Fibroblast of lung (primary cell): ENCODE data around the gene TCTN3. TPM values are rescaled to one million over a fixed set of nuclear protein-coding genes. Genes with fewer than 3 reads are reported as not detected.

Experiments used
- DNase-seq, 2 donors: peaks; one replicate each; pipeline versions ENCODE4 v3.0.0 to v3.0.0-alpha.2; 2010; ENCODE audit warnings: low read depth in 2 of 2
- H2AFZ ChIP-seq: 2 replicates; pipeline ENCODE4 v1.5.1; 2012; ENCODE audit warnings: low read length, control low read depth, inconsistent platforms
- H3K27ac ChIP-seq: 2 replicates; pipeline ENCODE4 v1.5.1; 2011; ENCODE audit warnings: low read length, control low read depth; ENCODE audit not compliant: insufficient read depth
- H3K27me3 ChIP-seq: 2 replicates; pipeline ENCODE4 v1.5.1; 2011; ENCODE audit warnings: mild to moderate bottlenecking, low read length; ENCODE audit not compliant: control insufficient read depth, insufficient read depth
- H3K36me3 ChIP-seq: 2 replicates; pipeline ENCODE4 v1.5.1; 2011; ENCODE audit warnings: low read length; ENCODE audit not compliant: control insufficient read depth, insufficient read depth
- H3K4me1 ChIP-seq: 2 replicates; pipeline ENCODE4 v1.5.1; 2011; ENCODE audit warnings: low read length; ENCODE audit not compliant: control insufficient read depth, insufficient read depth; ENCODE audit errors: extremely low read depth
- H3K4me2 ChIP-seq: 2 replicates; pipeline ENCODE4 v1.5.1; 2011; ENCODE audit warnings: low read length, control low read depth; ENCODE audit not compliant: insufficient read depth; ENCODE audit errors: extremely low read depth
- H3K4me3 ChIP-seq, 4 experiments: fragments of 200-600 bp in 1 of 4; sonication (generic) in 1 of 4; replicated peaks in 1 of 4; 2 replicates each; pipeline ENCODE4 v1.5.1; 2011 to 2016; ENCODE audit warnings: low read length in 4 of 4, low read depth in 3 of 4, mild to moderate bottlenecking in 3 of 4, control low read depth in 2 of 4, inconsistent platforms in 1 of 4, mixed read lengths in 1 of 4; ENCODE audit not compliant: insufficient read depth in 1 of 4; ENCODE audit errors: control extremely low read depth in 1 of 4
- H3K79me2 ChIP-seq: 2 replicates; pipeline ENCODE4 v1.5.1; 2012; ENCODE audit warnings: mild to moderate bottlenecking, low read length, inconsistent platforms; ENCODE audit not compliant: control insufficient read depth, insufficient read depth
- H3K9ac ChIP-seq: 2 replicates; pipeline ENCODE4 v1.5.1; 2011; ENCODE audit warnings: mild to moderate bottlenecking, low read length, control low read depth; ENCODE audit not compliant: insufficient read depth
- H3K9me3 ChIP-seq: 2 replicates; pipeline ENCODE4 v1.5.1; 2012; ENCODE audit warnings: low read depth, low read length; ENCODE audit not compliant: control insufficient read depth, insufficient read depth
- H4K20me1 ChIP-seq: 2 replicates; pipeline ENCODE4 v1.5.1; 2011; ENCODE audit warnings: low read length; ENCODE audit not compliant: control insufficient read depth, insufficient read depth; ENCODE audit errors: extremely low read depth
- CTCF ChIP-seq, 2 donors: IDR thresholded peaks in 1 of 2; conservative IDR thresholded peaks in 1 of 2; 1 replicate in 1 of 2; 2 replicates in 1 of 2; pipeline ENCODE4 v1.5.1; 2011 to 2012; ENCODE audit warnings: low read length in 2 of 2, control low read depth in 1 of 2, inconsistent platforms in 1 of 2, low read depth in 1 of 2, mild to moderate bottlenecking in 1 of 2
- EZH2 ChIP-seq: IDR thresholded peaks from 2 replicates; pipeline ENCODE4 v1.5.1; 2012; ENCODE audit warnings: low read length, control low read depth, mild to moderate bottlenecking; ENCODE audit errors: missing control alignments
- polyA plus RNA-seq, 2 donors: library from polyadenylated mRNA; depleted of rRNA in 1 of 2; stranded (reverse) in 1 of 2; unstranded in 1 of 2; fragments of >200 nt; gene quantifications; 2 replicates each; pipeline ENCODE4 v1.2.1, GENCODE V29; 2011 to 2012; ENCODE audit warnings: missing spikeins in 1 of 2
- total RNA-seq: library from RNA; depleted of rRNA; stranded (reverse); fragments of >200 nt; gene quantifications from 2 replicates; pipeline ENCODE4 v1.2.1, GENCODE V29; 2014

The TCTN3 gene
- total and polyA plus RNA-seq, 2 donors (not counting 1 experiment from before 2014, with no cell fraction given): 42.8 to 50.1 TPM

DNA sequence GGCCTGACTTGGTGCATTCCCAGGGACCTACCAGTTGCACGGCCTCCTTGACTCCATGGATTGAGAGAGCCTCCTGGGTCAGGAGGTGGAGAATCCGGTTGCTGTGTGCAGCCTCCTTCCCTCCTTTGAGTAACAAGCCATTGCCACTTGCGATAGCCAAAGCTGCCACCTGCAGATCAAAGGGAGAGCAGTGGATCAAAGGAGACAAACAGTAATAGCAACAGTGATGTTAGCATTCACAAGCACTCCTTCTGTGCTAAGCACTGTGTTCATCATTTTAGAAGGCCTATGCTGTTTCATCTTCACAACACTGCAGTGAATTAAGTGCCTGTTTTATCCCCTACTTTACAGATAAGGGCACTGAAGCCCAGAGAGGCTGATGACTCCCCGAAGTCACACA is 77.3 kb downstream of the TCTN3 start:
- Histone ChIP-seq H3K36me3 (peaks cover 18% of the 10 kb centered on the region), H2AFZ (no peak overlapping the region), H3K4me2 (no peak overlapping the region), H3K9me3 (no peaks in the 10 kb centered on the region), H3K27me3 (no peaks in the 10 kb centered on the region), H3K27ac (no peak overlapping the region), H4K20me1 (no peaks in the 10 kb centered on the region), H3K9ac (no peak overlapping the region), H3K4me1 (no peaks in the 10 kb centered on the region), H3K4me3 (no peak overlapping the region), H3K79me2 (no peaks in the 10 kb centered on the region)
- DNase-seq: no peak
- TF ChIP-seq EZH2 (no peak), CTCF (conservative IDR thresholded peaks at IDR 0.05 in 1 of 2, IDR thresholded peaks at IDR 0.05 in 1 of 2; ENCODE audit: low read depth in 1 of 2, low read length in 2 of 2) (no peak)

Other genes starting within 250 kb of the TCTN3 start
- 0.26 and 0.50 TPM in 2 replicates for gene SORBS1, start 132.6 kb downstream of the TCTN3 start, total RNA-seq
- 0.26 and 0.33 TPM in 2 replicates for gene SORBS1, start 132.6 kb downstream of the TCTN3 start, polyA plus RNA-seq
- 80.4 and 85.7 TPM in 2 replicates for gene ALDH18A1, start 37.2 kb downstream of the TCTN3 start, total RNA-seq
- gene ALDH18A1, start 37.2 kb downstream of the TCTN3 start, polyA plus RNA-seq: 73.1 and 84.4 TPM in 2 replicates
- gene ENTPD1, start 62.2 kb upstream of the TCTN3 start, total RNA-seq: 1.0 and 3.3 TPM in 2 replicates
- 0.26 and 0.47 TPM in 2 replicates for gene ENTPD1, start 62.2 kb upstream of the TCTN3 start, polyA plus RNA-seq
- 0.26 and 0.33 TPM in 2 replicates for gene CC2D2B, start 214.0 kb upstream of the TCTN3 start, total RNA-seq
- gene CC2D2B, start 214.0 kb upstream of the TCTN3 start, polyA plus RNA-seq: not detected in 2 replicates